HEK293 (cell line): ENCODE results near the gene FHL1.

Experiments used
- CTCF ChIP-seq: fragments of 450-650 bp; formaldehyde crosslinking; IDR thresholded peaks from 2 replicates; pipeline ENCODE4 v1.5.1; 2016; ENCODE audit warnings: missing biosample characterization, missing genetic modification characterization
- ZFP41 ChIP-seq: fragments of 450-650 bp; formaldehyde crosslinking; IDR thresholded peaks from 2 replicates; pipeline ENCODE4 v1.5.1; 2016; ENCODE audit warnings: missing biosample characterization, missing genetic modification characterization, borderline replicate concordance
- ZNF513 ChIP-seq: fragments of 450-650 bp; IDR thresholded peaks from 2 replicates; pipeline ENCODE4 v1.5.1; 2018; ENCODE audit warnings: missing biosample characterization, missing genetic modification characterization
- TF ChIP-seq, protein P1 (sequence below): fragments of 450-650 bp; formaldehyde crosslinking; IDR thresholded peaks from 2 replicates; pipeline ENCODE4 v1.5.1; 2016; ENCODE audit warnings: missing biosample characterization, missing genetic modification characterization

- no peak for TF ChIP-seq CTCF (tag by site-specific recombination)
- no peak for TF ChIP-seq ZFP41 (tag by site-specific recombination)
- TF ChIP-seq, protein P1, sequence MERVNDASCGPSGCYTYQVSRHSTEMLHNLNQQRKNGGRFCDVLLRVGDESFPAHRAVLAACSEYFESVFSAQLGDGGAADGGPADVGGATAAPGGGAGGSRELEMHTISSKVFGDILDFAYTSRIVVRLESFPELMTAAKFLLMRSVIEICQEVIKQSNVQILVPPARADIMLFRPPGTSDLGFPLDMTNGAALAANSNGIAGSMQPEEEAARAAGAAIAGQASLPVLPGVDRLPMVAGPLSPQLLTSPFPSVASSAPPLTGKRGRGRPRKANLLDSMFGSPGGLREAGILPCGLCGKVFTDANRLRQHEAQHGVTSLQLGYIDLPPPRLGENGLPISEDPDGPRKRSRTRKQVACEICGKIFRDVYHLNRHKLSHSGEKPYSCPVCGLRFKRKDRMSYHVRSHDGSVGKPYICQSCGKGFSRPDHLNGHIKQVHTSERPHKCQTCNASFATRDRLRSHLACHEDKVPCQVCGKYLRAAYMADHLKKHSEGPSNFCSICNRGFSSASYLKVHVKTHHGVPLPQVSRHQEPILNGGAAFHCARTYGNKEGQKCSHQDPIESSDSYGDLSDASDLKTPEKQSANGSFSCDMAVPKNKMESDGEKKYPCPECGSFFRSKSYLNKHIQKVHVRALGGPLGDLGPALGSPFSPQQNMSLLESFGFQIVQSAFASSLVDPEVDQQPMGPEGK (tag by site-specific recombination): peak; percentile 64
- TF ChIP-seq ZNF513: no peak
Observed at GRCh38 chrX:136147976-136148375, 643 bp downstream of the FHL1 start.
